ENCODE results near the gene PARD3.
A peak's percentile ranks its signal among the peaks of the same experiment; 100 is the strongest.

PARD3 gene

GRCh38 chr10:34252111-34252510, 563.0 kb downstream of the PARD3 start:
- no peaks in the 10 kb centered on the region for H3K36me3 ChIP-seq (ENCODE audit: low read depth)
- no peak overlapping the region for H3K27ac ChIP-seq (ENCODE audit: poor library complexity, severe bottlenecking)
- H3K4me1 ChIP-seq (ENCODE audit: insufficient read depth, poor library complexity, severe bottlenecking) = peaks cover 17% of the 10 kb centered on the region
- H3K27me3 ChIP-seq (ENCODE audit: insufficient read depth, poor library complexity, severe bottlenecking) = no peaks in the 10 kb centered on the region
- H3K4me3 ChIP-seq (ENCODE audit: severe bottlenecking) = no peak overlapping the region
- no peak for ATAC-seq (ENCODE audit: low read depth)
- no peaks in the 10 kb centered on the region for H3K9me3 ChIP-seq (ENCODE audit: severe bottlenecking)
- DNase-seq (ENCODE audit: low spot score) = no peak
- no peak for TF ChIP-seq CTCF (IDR thresholded peaks at IDR 0.05; ENCODE audit: poor library complexity, severe bottlenecking)

GRCh38 chr10:34251177-34251576, 563.9 kb downstream of the PARD3 start:
- no peak for TF ChIP-seq CTCF (IDR thresholded peaks at IDR 0.05; ENCODE audit: poor library complexity, severe bottlenecking)
- peaks cover 17% of the 10 kb centered on the region for H3K4me1 ChIP-seq (ENCODE audit: insufficient read depth, poor library complexity, severe bottlenecking)
- H3K9me3 ChIP-seq (ENCODE audit: severe bottlenecking) = no peaks in the 10 kb centered on the region
- H3K36me3 ChIP-seq (ENCODE audit: low read depth) = no peaks in the 10 kb centered on the region
- no peak overlapping the region for H3K27ac ChIP-seq (ENCODE audit: poor library complexity, severe bottlenecking)
- H3K27me3 ChIP-seq (ENCODE audit: insufficient read depth, poor library complexity, severe bottlenecking) = no peaks in the 10 kb centered on the region
- DNase-seq (ENCODE audit: low spot score) (no peak), ATAC-seq (ENCODE audit: low read depth) (no peak)
- no peak overlapping the region for H3K4me3 ChIP-seq (ENCODE audit: severe bottlenecking)

- no peak for TF ChIP-seq CTCF (IDR thresholded peaks at IDR 0.05; ENCODE audit: poor library complexity, severe bottlenecking)
- DNase-seq (ENCODE audit: low spot score) (no peak), ATAC-seq (ENCODE audit: low read depth) (no peak)
- H3K4me3 ChIP-seq (ENCODE audit: severe bottlenecking) = no peak overlapping the region
- no peaks in the 10 kb centered on the region for H3K36me3 ChIP-seq (ENCODE audit: low read depth)
- H3K27me3 ChIP-seq (ENCODE audit: insufficient read depth, poor library complexity, severe bottlenecking) = no peaks in the 10 kb centered on the region
- no peak overlapping the region for H3K27ac ChIP-seq (ENCODE audit: poor library complexity, severe bottlenecking)
- peaks cover 16% of the 10 kb centered on the region for H3K4me1 ChIP-seq (ENCODE audit: insufficient read depth, poor library complexity, severe bottlenecking)
- no peaks in the 10 kb centered on the region for H3K9me3 ChIP-seq (ENCODE audit: severe bottlenecking)
Measured at GRCh38 chr10:34250722-34251121, 564.4 kb downstream of the PARD3 start.

GRCh38 chr10:34249634-34250033, 565.5 kb downstream of the PARD3 start:
- H3K4me3 ChIP-seq (ENCODE audit: severe bottlenecking) = no peak overlapping the region
- H3K27me3 ChIP-seq (ENCODE audit: insufficient read depth, poor library complexity, severe bottlenecking) = no peaks in the 10 kb centered on the region
- no peaks in the 10 kb centered on the region for H3K9me3 ChIP-seq (ENCODE audit: severe bottlenecking)
- ATAC-seq (ENCODE audit: low read depth) (0 out of 3 replicates have a peak, but pooled peaks have one; percentile 41), DNase-seq (ENCODE audit: low spot score) (no peak)
- no peaks in the 10 kb centered on the region for H3K36me3 ChIP-seq (ENCODE audit: low read depth)
- peaks cover 6% of the 10 kb centered on the region for H3K4me1 ChIP-seq (ENCODE audit: insufficient read depth, poor library complexity, severe bottlenecking)
- peak; percentile 47 for TF ChIP-seq CTCF (IDR thresholded peaks at IDR 0.05; ENCODE audit: poor library complexity, severe bottlenecking)
- no peak overlapping the region for H3K27ac ChIP-seq (ENCODE audit: poor library complexity, severe bottlenecking)

GRCh38 chr10:34247560-34247959, 567.5 kb downstream of the PARD3 start:
- Histone ChIP-seq H3K9me3 (ENCODE audit: severe bottlenecking) (no peaks in the 10 kb centered on the region), H3K4me1 (ENCODE audit: insufficient read depth, poor library complexity, severe bottlenecking) (no peaks in the 10 kb centered on the region), H3K4me3 (ENCODE audit: severe bottlenecking) (no peak overlapping the region), H3K36me3 (ENCODE audit: low read depth) (no peaks in the 10 kb centered on the region), H3K27ac (ENCODE audit: poor library complexity, severe bottlenecking) (no peak overlapping the region), H3K27me3 (ENCODE audit: insufficient read depth, poor library complexity, severe bottlenecking) (no peaks in the 10 kb centered on the region)
- TF ChIP-seq CTCF (IDR thresholded peaks at IDR 0.05; ENCODE audit: poor library complexity, severe bottlenecking) = no peak
- no peak for DNase-seq (ENCODE audit: low spot score)
- no peak for ATAC-seq (ENCODE audit: low read depth)
